ENCODE measurements around the gene NFATC2. TPM values are rescaled to one million over a fixed set of nuclear protein-coding genes. Genes with fewer than 3 reads are reported as not detected.
A peak's percentile ranks its signal among the peaks of the same experiment; 100 is the strongest.

Gene NFATC2
- 14.2 and 15.8 TPM in 2 replicates for total RNA-seq (2022)
- percentile 64 among the genes with signal in this experiment for Bru-seq, nascent RNA
- BruChase-seq, experiment 1, labeled RNA remaining after a 6-hour chase, result percentile 57 among the genes with signal in this experiment
- percentile 59 among the genes with signal in this experiment for BruChase-seq, experiment 2, labeled RNA remaining after a 2-hour chase
- long read RNA-seq, partial matches to known transcripts, result 3 of 5 reads
- long read RNA-seq, other reads (novel, unspliced or antisense), result 2 of 5 reads

- intact Hi-C loops (cut with micrococcal nuclease; ENCODE audit: unreplicated experiment), result no loop called here
- H3K27ac Mint-ChIP-seq (ENCODE audit: unreplicated experiment), result peak within 1 kb of the TSS; percentile 73
- peaks cover 9% of the 10 kb centered on the region for H3K9me3 Mint-ChIP-seq (ENCODE audit: low read depth, unreplicated experiment)
- DNase-seq, result peak; percentile 84
- H3K36me3 Mint-ChIP-seq (ENCODE audit: insufficient read depth, unreplicated experiment), result peaks cover 21% of the 10 kb centered on the region
- peaks cover 22% of the 10 kb centered on the region for H3K4me1 Mint-ChIP-seq (ENCODE audit: low read depth, unreplicated experiment)
- peaks cover 43% of the 10 kb centered on the region for H3K27me3 Mint-ChIP-seq (ENCODE audit: unreplicated experiment)
- TF ChIP-seq CTCF (IDR thresholded peaks at IDR 0.05; ENCODE audit: unreplicated experiment), result no peak
- peak within 1 kb of the TSS; percentile 93 for H3K4me3 Mint-ChIP-seq (ENCODE audit: low read depth, unreplicated experiment)
- no TSS peak for BruUV-seq (replicated peaks)
- CTCF ChIA-PET, result interaction anchor here (0.6 to 1.2 kb wide), 8 partner anchors 16 to 1178 kb away, joined by 3 to 6 read pairs (median 4); no protein-coding TSS in a partner anchor
Observed at GRCh38 chr20:51542571-51543421, at the start of gene NFATC2. Gene NFATC2, minus strand, starts transcription at chr20:51542719. Its CDS starts 220 bp downstream, at chr20:51542499.

- no peak for DNase-seq
- intact Hi-C loops (cut with micrococcal nuclease; ENCODE audit: unreplicated experiment), result no loop called here
- H3K36me3 Mint-ChIP-seq (ENCODE audit: insufficient read depth, unreplicated experiment), result peaks cover 13% of the 10 kb centered on the region
- no peaks in the 10 kb centered on the region for H3K9me3 Mint-ChIP-seq (ENCODE audit: low read depth, unreplicated experiment)
- H3K27ac Mint-ChIP-seq (ENCODE audit: unreplicated experiment), result no peak overlapping the region
- peaks cover 10% of the 10 kb centered on the region for H3K4me1 Mint-ChIP-seq (ENCODE audit: low read depth, unreplicated experiment)
- CTCF ChIA-PET, result no interaction called here
- no peaks in the 10 kb centered on the region for H3K27me3 Mint-ChIP-seq (ENCODE audit: unreplicated experiment)
- TF ChIP-seq CTCF (IDR thresholded peaks at IDR 0.05; ENCODE audit: unreplicated experiment), result no peak
- no peak overlapping the region for H3K4me3 Mint-ChIP-seq (ENCODE audit: low read depth, unreplicated experiment)
- BruUV-seq (replicated peaks), result no TSS peak
Observed at GRCh38 chr20:51591871-51592270, 49.4 kb upstream of the NFATC2 start.

GRCh38 chr20:51588762-51589161 lies 46.2 kb upstream of the NFATC2 start:
- H3K9me3 Mint-ChIP-seq (ENCODE audit: low read depth, unreplicated experiment), result no peaks in the 10 kb centered on the region
- H3K27me3 Mint-ChIP-seq (ENCODE audit: unreplicated experiment), result peaks cover 9% of the 10 kb centered on the region
- H3K27ac Mint-ChIP-seq (ENCODE audit: unreplicated experiment), result no peak overlapping the region
- no peaks in the 10 kb centered on the region for H3K4me1 Mint-ChIP-seq (ENCODE audit: low read depth, unreplicated experiment)
- no peak overlapping the region for H3K4me3 Mint-ChIP-seq (ENCODE audit: low read depth, unreplicated experiment)
- peaks cover 4% of the 10 kb centered on the region for H3K36me3 Mint-ChIP-seq (ENCODE audit: insufficient read depth, unreplicated experiment)
- intact Hi-C loops (cut with micrococcal nuclease; ENCODE audit: unreplicated experiment), result no loop called here
- CTCF ChIA-PET, result no interaction called here
- no peak for TF ChIP-seq CTCF (IDR thresholded peaks at IDR 0.05; ENCODE audit: unreplicated experiment)
- no peak for DNase-seq
- no TSS peak for BruUV-seq (replicated peaks)

GRCh38 chr20:51587145-51587544 lies 44.6 kb upstream of the NFATC2 start:
- intact Hi-C loops (cut with micrococcal nuclease; ENCODE audit: unreplicated experiment), result no loop called here
- CTCF ChIA-PET, result no interaction called here
- H3K4me3 Mint-ChIP-seq (ENCODE audit: low read depth, unreplicated experiment), result no peak overlapping the region
- no TSS peak for BruUV-seq (replicated peaks)
- TF ChIP-seq CTCF (IDR thresholded peaks at IDR 0.05; ENCODE audit: unreplicated experiment), result no peak
- H3K27ac Mint-ChIP-seq (ENCODE audit: unreplicated experiment), result no peak overlapping the region
- peaks cover 14% of the 10 kb centered on the region for H3K27me3 Mint-ChIP-seq (ENCODE audit: unreplicated experiment)
- no peaks in the 10 kb centered on the region for H3K36me3 Mint-ChIP-seq (ENCODE audit: insufficient read depth, unreplicated experiment)
- H3K9me3 Mint-ChIP-seq (ENCODE audit: low read depth, unreplicated experiment), result no peaks in the 10 kb centered on the region
- DNase-seq, result no peak
- no peaks in the 10 kb centered on the region for H3K4me1 Mint-ChIP-seq (ENCODE audit: low read depth, unreplicated experiment)
